HG02852 (cell line): ENCODE measurements around the gene SUSD5.
A peak's percentile ranks its signal among the peaks of the same experiment; 100 is the strongest.

Experiments
- ATAC-seq: cut with Tn5 transposase; IDR thresholded peaks from one replicate; pipeline ENCODE4 v1.9.1; 2021; ENCODE audit warnings: mild to moderate bottlenecking, moderate library complexity; ENCODE audit not compliant: unreplicated experiment

Gene SUSD5

DNA sequence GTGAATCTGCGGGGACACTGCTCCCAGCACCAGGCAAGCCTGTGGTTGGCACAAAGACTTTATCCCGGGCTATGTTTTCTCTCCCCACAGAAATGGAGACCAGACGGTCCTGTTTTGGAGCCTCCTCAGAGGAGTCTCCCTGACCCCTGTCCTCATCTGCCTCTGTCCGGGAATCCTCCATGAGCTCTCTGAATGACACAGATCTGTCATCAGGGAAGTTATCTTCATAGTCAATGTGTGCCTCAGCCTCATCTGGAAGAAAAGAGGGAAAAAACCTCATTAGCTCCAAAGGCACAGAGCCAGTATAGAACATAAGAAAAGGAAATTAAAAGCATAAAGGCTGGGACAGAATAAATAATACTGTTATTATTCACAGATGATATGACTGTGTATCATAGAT, 64.8 kb downstream of the SUSD5 start:
- no peak for ATAC-seq

DNA sequence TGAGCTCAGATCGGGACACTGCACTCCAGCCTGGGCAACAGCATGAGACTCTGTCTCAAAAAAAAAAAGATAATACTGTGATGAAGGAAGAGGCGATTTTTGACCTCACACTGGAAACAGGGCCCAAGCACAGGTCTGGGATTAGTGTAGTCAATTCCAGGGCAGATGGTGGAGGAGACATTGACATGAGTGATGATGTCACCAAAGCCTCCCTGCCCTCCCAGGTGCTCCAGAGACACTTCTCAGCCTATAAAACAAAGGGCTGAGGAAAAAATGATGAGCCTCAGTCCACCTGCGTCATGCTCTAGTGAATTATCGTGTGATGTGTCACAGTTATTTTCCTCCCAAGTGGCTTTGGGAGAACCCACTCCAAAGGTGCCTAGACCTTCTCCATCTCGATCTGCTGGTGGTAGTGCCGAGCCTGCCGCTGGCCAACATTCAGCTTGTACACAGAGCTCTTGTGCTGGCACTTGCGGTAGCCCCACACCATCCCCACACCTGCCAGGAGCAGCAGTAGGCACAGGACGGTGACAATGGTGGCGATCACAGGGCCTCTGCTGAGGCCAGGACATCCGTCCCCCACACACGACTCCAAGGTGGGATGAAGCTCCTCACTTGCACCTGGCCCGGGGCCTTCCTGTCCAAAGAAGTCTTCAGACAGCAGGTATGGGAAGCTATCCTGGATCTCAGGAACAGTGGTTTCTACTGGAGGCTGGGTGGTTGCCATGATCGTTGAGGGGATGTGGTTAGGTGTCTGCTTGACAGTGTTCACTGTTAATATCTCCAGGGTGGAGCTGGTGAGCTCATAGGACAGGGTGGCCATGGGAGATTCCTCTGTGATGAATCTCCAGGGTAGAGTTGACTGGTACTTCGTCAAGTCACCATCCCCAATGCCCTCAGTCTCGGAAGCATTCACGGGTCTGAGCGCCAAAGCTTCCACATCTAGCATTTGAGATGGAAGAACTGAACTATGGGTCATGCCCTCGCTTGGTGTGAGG, 65.9 kb downstream of the SUSD5 start:
- no peak for ATAC-seq

GRCh38 chr3:33149342-33149741, 69.3 kb downstream of the SUSD5 start:
- ATAC-seq = no peak

DNA sequence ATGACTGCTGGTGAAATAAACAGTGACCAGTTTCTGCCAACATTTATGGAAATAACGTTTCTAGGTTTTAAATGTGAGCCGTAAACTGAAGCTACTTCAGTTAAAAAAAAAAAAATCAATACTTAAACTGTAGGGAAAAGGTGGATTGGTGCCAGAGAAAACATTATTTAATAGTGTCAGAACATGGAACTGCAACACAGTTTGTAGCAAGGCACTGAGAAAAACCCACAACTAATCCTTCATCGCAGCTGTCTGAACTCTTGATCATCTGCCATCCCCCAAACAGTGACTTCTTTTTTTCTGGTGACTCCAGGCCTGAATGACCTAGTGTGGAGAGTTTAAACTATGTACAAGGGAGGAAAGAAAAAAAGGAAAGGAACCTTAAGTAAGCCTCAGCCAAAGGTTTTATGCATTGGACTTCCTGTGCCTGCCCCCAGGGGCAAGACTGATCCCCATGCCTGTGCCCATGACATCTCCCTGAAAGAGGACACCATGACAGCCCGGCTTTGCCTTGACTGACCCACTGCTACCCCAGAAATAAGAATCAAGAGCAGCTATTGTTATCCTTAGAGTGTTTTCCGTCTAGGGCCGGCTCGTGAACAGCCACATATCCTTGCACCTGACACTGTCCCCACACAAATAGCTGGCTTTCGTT, 71.7 kb downstream of the SUSD5 start:
- ATAC-seq = no peak

- ATAC-seq = no peak
These were observed 72.6 kb downstream of the SUSD5 start for GRCh38 chr3:33145901-33146580.

GRCh38 chr3:33145221-33145900, 73.2 kb downstream of the SUSD5 start:
- ATAC-seq = no peak

DNA sequence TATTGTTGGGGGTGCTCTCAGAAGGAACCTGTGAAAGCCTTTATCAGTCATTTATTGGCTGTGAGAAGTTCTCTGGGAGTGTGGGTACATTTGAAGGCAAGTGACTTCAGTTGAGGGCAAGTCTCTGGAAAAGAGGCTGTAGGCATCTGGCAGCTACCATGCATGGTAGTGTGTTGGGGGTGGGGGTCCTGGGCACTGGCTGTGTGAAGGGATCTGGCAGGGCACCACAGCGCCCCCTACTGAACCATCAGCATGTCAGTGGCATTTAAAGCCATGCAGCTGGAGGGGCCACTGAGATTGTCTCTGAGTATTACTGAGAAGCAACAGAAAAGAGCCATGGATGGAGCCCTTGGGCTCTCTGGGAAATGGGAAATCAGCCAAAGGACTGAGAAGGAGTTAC, 74.2 kb downstream of the SUSD5 start:
- no peak for ATAC-seq

DNA sequence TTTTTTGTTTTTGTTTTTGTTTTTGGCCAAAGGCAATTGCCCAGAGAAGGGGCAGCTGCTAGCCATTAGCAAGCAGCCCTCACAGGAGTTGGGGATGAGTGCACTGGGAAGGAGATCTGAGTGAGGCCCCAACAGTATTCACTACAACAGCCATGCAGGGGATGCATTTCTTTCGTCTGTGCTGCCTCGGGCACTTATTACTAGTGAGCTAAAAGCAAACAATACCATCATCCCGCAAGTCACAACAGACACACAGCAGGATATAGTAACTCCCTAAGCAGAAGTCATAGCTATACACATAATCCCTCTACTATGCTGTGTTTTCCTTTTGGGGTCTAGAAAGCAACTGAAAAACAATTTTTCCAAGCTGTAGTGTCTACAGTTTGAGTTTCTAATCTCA, 77.6 kb downstream of the SUSD5 start:
- no peak for ATAC-seq

DNA sequence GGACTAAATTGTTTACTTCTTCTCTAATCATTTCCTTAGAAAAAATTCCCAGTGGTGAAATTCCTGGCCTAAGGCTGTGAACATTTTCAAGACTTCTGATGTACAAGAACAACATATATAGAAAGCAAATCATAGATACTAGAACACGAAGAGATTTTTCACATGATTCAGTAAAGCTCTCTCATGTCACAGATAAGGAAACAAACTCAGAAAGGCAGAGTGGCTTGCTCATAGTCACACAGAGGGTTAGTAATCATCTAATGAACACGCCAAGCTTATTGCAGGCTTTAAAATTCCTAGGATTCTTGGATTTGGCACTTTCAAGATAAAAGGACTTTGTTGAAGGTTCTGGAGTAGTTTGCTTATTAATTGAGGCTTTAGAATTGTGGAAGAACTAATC, 78.6 kb downstream of the SUSD5 start:
- no peak for ATAC-seq

- peak; percentile 67 for ATAC-seq
These were observed 79.5 kb downstream of the SUSD5 start for GRCh38 chr3:33139006-33139623.

- no peak for ATAC-seq
These were observed 80.9 kb downstream of the SUSD5 start for GRCh38 chr3:33137691-33138090.

GRCh38 chr3:33134026-33134625, 84.5 kb downstream of the SUSD5 start:
- peak; percentile 55 for ATAC-seq

- ATAC-seq = no peak
These were observed 86.6 kb downstream of the SUSD5 start for GRCh38 chr3:33132019-33132360.

DNA sequence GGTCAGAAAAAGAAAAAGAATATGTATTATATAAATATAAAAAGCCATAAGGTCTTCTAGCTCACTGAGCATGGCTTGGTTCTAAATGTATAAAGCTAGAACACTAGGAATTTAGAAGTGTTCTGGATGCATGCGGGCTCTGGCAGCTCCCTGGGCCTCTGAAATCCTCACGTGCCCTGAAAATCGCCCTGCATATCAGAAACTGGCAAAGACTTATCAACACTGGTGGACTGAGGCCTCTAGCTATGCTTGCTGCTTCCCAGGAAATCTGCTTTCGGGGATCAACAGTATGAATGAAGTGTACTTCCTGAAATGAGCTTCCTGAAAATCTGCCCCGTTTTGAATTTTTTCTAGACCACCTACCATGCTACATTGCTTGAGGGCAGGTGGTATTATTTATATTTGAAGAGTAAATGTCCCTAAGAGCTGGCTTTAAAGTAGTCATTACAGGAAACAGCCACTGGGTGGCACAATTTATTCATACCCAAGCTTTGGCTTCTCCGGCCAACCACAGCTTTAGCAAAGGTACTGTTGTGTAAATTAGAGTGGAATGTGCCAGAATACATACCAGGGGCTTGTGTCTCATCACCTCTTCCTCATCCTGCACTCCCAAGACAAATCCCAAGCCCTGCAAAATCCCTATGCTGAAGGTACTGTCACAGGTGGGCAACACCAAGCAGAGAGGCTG, 87.1 kb downstream of the SUSD5 start:
- ATAC-seq = peak; percentile 77

GRCh38 chr3:33130144-33130543, 88.5 kb downstream of the SUSD5 start:
- no peak for ATAC-seq

DNA sequence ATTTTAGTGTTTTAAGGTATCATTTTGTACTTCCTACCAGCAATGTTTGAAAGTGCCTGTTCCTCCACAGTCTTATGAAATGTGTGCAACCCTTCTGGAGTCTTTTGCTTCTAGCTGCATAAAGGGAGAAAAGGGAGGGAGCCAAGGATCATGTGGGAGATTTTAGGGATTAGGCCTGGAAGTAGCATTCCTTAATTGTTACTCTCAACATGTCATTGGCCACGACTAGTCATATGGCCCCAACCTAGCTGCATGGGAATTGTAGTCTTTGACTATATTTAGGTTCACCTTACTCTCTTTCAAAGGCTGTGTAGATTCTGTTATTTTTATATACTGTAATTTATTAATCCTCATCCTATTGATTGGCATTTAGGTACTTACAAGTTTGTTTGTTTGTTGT, 89.9 kb downstream of the SUSD5 start:
- ATAC-seq = no peak

GRCh38 chr3:33125840-33126239, 92.8 kb downstream of the SUSD5 start:
- ATAC-seq = no peak

DNA sequence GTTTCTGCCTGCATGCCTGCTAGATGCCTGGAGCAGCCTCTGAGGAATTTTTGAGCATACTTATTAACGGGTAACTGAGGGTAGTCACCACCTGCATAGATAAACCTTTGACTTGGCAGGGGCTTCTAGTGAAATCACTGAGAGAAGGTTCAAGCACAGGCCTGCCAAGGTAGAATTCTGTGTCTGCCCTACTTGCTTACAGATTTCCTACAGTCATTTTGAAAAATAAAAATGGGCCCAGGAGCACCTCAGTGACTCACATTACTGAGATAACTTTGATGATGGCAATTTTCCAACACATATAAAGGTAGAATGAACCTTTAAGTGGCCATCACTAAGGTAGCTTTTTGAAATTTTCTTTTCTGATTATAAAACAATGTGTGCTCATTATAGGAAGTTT, 94.0 kb downstream of the SUSD5 start:
- no peak for ATAC-seq

DNA sequence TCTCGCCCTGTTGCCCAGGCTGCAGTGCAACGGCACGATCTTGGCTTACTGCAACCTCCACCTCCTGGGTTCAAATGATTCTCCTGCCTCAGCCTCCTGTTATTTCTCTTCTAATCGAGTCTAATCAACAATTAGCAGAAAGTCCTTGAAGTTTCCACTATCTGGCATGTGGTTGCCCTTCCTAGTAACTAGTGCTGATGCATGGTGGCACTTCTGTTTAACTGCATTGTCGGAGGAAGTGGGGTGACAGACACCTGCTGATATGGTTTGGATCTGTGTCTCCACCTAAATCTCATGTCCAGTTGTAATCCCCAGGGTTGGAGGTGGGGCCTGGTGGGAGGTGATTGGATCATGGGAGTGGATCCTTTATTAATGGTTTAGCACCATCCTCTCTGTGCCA, 95.6 kb downstream of the SUSD5 start:
- ATAC-seq = no peak

DNA sequence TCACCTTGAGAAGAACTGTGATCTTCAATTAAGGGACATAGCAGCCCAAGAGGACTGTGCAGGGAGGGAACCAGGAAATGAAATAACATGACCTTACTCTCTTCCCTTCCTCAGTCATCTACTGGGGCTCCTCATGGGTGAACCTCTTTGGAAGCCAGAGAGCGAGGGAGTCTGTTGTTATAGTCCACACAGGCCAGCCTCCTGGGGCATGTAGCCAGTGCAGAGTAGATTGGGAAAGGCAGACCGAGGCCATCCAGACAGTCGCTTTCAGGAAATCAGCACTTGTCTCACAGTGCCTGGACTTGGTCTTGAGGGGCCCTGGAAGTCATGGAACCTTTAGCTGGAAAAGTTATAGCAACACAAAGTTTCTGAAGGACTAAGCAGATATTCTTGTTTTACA, 98.7 kb downstream of the SUSD5 start:
- ATAC-seq = no peak
